Endothelial cell of umbilical vein (primary cell): Measurements from ENCODE around the gene ATF5. TPM values are rescaled to one million over a fixed set of nuclear protein-coding genes. Genes with fewer than 3 reads are reported as not detected.

Experiments
- BruUV-seq: library from RNA; stranded (reverse); fragments of 400-500 nt; replicated peaks from 2 replicates; lab custom pipeline; 2021; lab: Mats Ljungman, UMichigan
- CTCF ChIA-PET: fragments of 300-600, 350-600 bp; sonication (Branson Sonifier 250); formaldehyde crosslinking; loops from one replicate; lab custom pipeline; 2021; ENCODE audit warnings: antibody characterized with exemption, inconsistent platforms; lab: Charles Lee
- POLR2A ChIA-PET: fragments of 300-600, 350-600 bp; sonication (Branson Sonifier 250); formaldehyde crosslinking; loops from one replicate; lab custom pipeline; 2021; ENCODE audit warnings: antibody characterized with exemption, inconsistent platforms; lab: Charles Lee
- DNase-seq: peaks from one replicate; pipeline ENCODE4 v3.0.0-alpha.2; 2011; ENCODE audit warnings: low read depth, low spot score
- FAIRE-seq: peaks from 2 replicates; lab custom pipeline; 2011; peaks lifted over from hg19 to GRCh38; lab: Jason Lieb, UNC
- H2AFZ ChIP-seq: 2 replicates; pipeline ENCODE4 v1.6.0; 2012; ENCODE audit warnings: low read depth, low read length, control low read depth, inconsistent platforms
- H3K27ac ChIP-seq: 2 replicates; pipeline ENCODE4 v1.5.1; 2011; ENCODE audit warnings: low read depth, mild to moderate bottlenecking, control low read depth, low read length, moderate library complexity; ENCODE audit not compliant: insufficient read depth
- H3K27me3 ChIP-seq, 2 experiments: 2 replicates each; pipeline versions ENCODE4 v1.6.0 to v1.6.1; 2011; ENCODE audit warnings: low read length in 2 of 2, mixed read lengths in 1 of 2; ENCODE audit not compliant: control insufficient read depth in 2 of 2, insufficient read depth in 2 of 2
- H3K36me3 ChIP-seq, 2 experiments: 2 replicates in 1 of 2; 3 replicates in 1 of 2; pipeline ENCODE4 v1.5.1; 2011; ENCODE audit warnings: low read length in 2 of 2, mild to moderate bottlenecking in 1 of 2, moderate library complexity in 1 of 2; ENCODE audit not compliant: control insufficient read depth in 2 of 2, insufficient read depth in 2 of 2; ENCODE audit errors: extremely low read depth in 1 of 2
- H3K4me1 ChIP-seq: 3 replicates; pipeline ENCODE4 v1.5.1; 2011; ENCODE audit warnings: mild to moderate bottlenecking, low read length; ENCODE audit not compliant: control insufficient read depth, insufficient read depth; ENCODE audit errors: extremely low read depth
- H3K4me2 ChIP-seq: 2 replicates; pipeline ENCODE4 v1.6.1; 2011; ENCODE audit warnings: low read length, control low read depth, mixed read lengths; ENCODE audit not compliant: insufficient read depth
- H3K4me3 ChIP-seq, 3 experiments: fragments of 200-600 bp in 1 of 3; sonication (generic), shearing (Covaris generic) in 1 of 3; replicated peaks in 1 of 3; 2 replicates each; pipeline ENCODE4 v1.5.1; 2011 to 2016; ENCODE audit warnings: control low read depth in 3 of 3, low read length in 3 of 3, mild to moderate bottlenecking in 2 of 3, inconsistent platforms in 1 of 3, low read depth in 1 of 3, moderate library complexity in 1 of 3; ENCODE audit not compliant: insufficient read depth in 1 of 3
- H3K79me2 ChIP-seq: 2 replicates; pipeline ENCODE4 v1.6.0; 2012; ENCODE audit warnings: low read length, inconsistent platforms; ENCODE audit not compliant: control insufficient read depth, insufficient read depth
- H3K9ac ChIP-seq: replicated peaks from 2 replicates; pipeline ENCODE3; 2011; ENCODE audit warnings: low read length, control low read depth; ENCODE audit not compliant: insufficient read depth; ENCODE audit errors: extremely low read depth
- H3K9me1 ChIP-seq: replicated peaks from 3 replicates; pipeline ENCODE4 v1.6.0; 2011; ENCODE audit warnings: mild to moderate bottlenecking, low read length; ENCODE audit not compliant: control insufficient read depth, insufficient read depth; ENCODE audit errors: extremely low read depth
- H3K9me3 ChIP-seq: replicated peaks from 2 replicates; pipeline ENCODE4 v1.5.1; 2012; ENCODE audit warnings: low read length, inconsistent platforms; ENCODE audit not compliant: control insufficient read depth, insufficient read depth
- H4K20me1 ChIP-seq: replicated peaks from 2 replicates; pipeline ENCODE3; 2011; ENCODE audit warnings: mild to moderate bottlenecking, low read length; ENCODE audit not compliant: control insufficient read depth, insufficient read depth; ENCODE audit errors: extremely low read depth
- CTCF ChIP-seq, 2 donors: IDR thresholded peaks; 1 replicate in 1 of 2; 2 replicates in 1 of 2; pipeline ENCODE4 v1.5.1; 2011; ENCODE audit warnings: low read length in 2 of 2, mild to moderate bottlenecking in 2 of 2, moderate library complexity in 2 of 2, control low read depth in 1 of 2, inconsistent platforms in 1 of 2, low read depth in 1 of 2; ENCODE audit not compliant: insufficient read depth in 1 of 2; ENCODE audit errors: extremely low read depth in 1 of 2
- EZH2 ChIP-seq: IDR thresholded peaks from 2 replicates; pipeline ENCODE4 v1.6.1; 2012; ENCODE audit warnings: borderline replicate concordance, low read depth, mild to moderate bottlenecking, moderate library complexity, low read length, inconsistent platforms; ENCODE audit not compliant: severe bottlenecking
- FOS ChIP-seq: IDR thresholded peaks from 2 replicates; pipeline ENCODE4 v1.6.1; 2011; ENCODE audit warnings: mild to moderate bottlenecking, low read length, moderate library complexity, borderline replicate concordance; ENCODE audit not compliant: insufficient read depth
- GATA2 ChIP-seq: IDR thresholded peaks from 2 replicates; pipeline ENCODE4 v1.7.0; 2011; ENCODE audit warnings: low read depth, mild to moderate bottlenecking, moderate library complexity, mixed read lengths, low read length; ENCODE audit not compliant: insufficient read length, insufficient read depth
- JUN ChIP-seq: IDR thresholded peaks from 2 replicates; pipeline ENCODE4 v1.6.1; 2011; ENCODE audit warnings: borderline replicate concordance, low read depth; ENCODE audit not compliant: insufficient read length, insufficient read depth
- MAX ChIP-seq: IDR thresholded peaks from 2 replicates; pipeline ENCODE4 v1.6.1; 2011; ENCODE audit not compliant: insufficient read depth, insufficient read length
- MYC ChIP-seq: IDR thresholded peaks from one replicate; pipeline ENCODE4 v1.6.1; 2011; ENCODE audit warnings: mild to moderate bottlenecking, low read depth, low read length
- POLR2A ChIP-seq: IDR thresholded peaks from 2 replicates; pipeline ENCODE4 v1.6.1; 2012; ENCODE audit warnings: low read depth, mild to moderate bottlenecking, control low read depth, low read length
- POLR2AphosphoS5 ChIP-seq: IDR thresholded peaks from 2 replicates; pipeline ENCODE4 v1.6.1; 2012; ENCODE audit warnings: low read depth, mild to moderate bottlenecking, control low read depth, low read length, moderate library complexity; ENCODE audit not compliant: insufficient read depth
- dilution Hi-C: fragments of 300-500 bp; cut with MboI; formaldehyde crosslinking; loops from one replicate; pipeline ENCODE4 v1.15.0; 2019; ENCODE audit warnings: low sequenced_read_pairs; ENCODE audit not compliant: extremely low pct_ligation_motif_present
- intact Hi-C: fragments of 100-400 bp; cut with micrococcal nuclease; formaldehyde crosslinking; loops from one replicate; pipeline ENCODE4 v1.10.0; 2022
- polyA plus RNA-seq, 4 experiments: library from polyadenylated mRNA; depleted of rRNA in 3 of 4; stranded (reverse) in 3 of 4; unstranded in 1 of 4; fragments of >200 nt; gene quantifications; 2 replicates each; pipeline versions ENCODE4 v1.2.1 to v1.2.3, GENCODE V29; 2011 to 2012; ENCODE audit warnings: missing spikeins in 1 of 4
- total RNA-seq: library from RNA; stranded (reverse); gene quantifications from 2 replicates; pipeline ENCODE4 v1.2.3, GENCODE V29; 2021

Gene ATF5
- total and polyA plus RNA-seq, 2 donors (not counting 3 experiments of a cell fraction or from before 2014, with no cell fraction given) = 23.2 to 46.0 TPM

- peaks cover 5 to 29% of the 10 kb centered on the region in 2 experiments for H3K36me3 ChIP-seq
These were observed 8.2 kb upstream of the ATF5 start for GRCh38 chr19:49920624-49921363.

More at GRCh38 chr19:49920624-49921363, 8.2 kb upstream of the ATF5 start:
- no peak overlapping the region for H3K9ac ChIP-seq
- H3K9me1 ChIP-seq = no peaks in the 10 kb centered on the region
- no peaks in the 10 kb centered on the region for H3K4me1 ChIP-seq
- no peaks in the 10 kb centered on the region for H4K20me1 ChIP-seq
- no TSS peak for BruUV-seq
- no peaks in the 10 kb centered on the region for H3K27me3 ChIP-seq
- FAIRE-seq (no peak), DNase-seq (no peak)
- no peak overlapping the region for H2AFZ ChIP-seq
- CTCF ChIA-PET = interaction anchor here (1.3 to 1.5 kb wide), 2 partner anchors 9 to 25 kb away, joined by 3 to 4 read pairs; no protein-coding TSS in a partner anchor
- no peak overlapping the region for H3K4me3 ChIP-seq
- no peaks in the 10 kb centered on the region for H3K9me3 ChIP-seq
- H3K4me2 ChIP-seq = no peak overlapping the region
- H3K27ac ChIP-seq = no peak overlapping the region
- dilution Hi-C loops = no loop called here
- intact Hi-C loops = no loop called here
- TF ChIP-seq GATA2 (no peak), JUN (no peak), FOS (no peak), MYC (no peak), CTCF (IDR thresholded peaks at IDR 0.05; ENCODE audit: extremely low read depth in 1 of 2, insufficient read depth in 1 of 2, low read depth in 1 of 2, low read length in 2 of 2) (no peak), EZH2 (no peak), MAX (no peak), POLR2AphosphoS5 (no peak), POLR2A (no peak)
- POLR2A ChIA-PET = no interaction called here
- peaks cover 81% of the 10 kb centered on the region for H3K79me2 ChIP-seq
